Motor neuron (in vitro differentiated cells): ENCODE measurements around the gene SPAAR. TPM values are rescaled to one million over a fixed set of nuclear protein-coding genes. Genes with fewer than 3 reads are reported as not detected.

Source experiments
- ATAC-seq, 8 experiments: fragments of 200-7000 bp; cut with Tn5 transposase; replicated peaks in 6 of 8; 2 replicates each; pipeline ENCODE4 v1.8.0; 2021; ENCODE audit warnings: mild to moderate bottlenecking in 8 of 8, moderate library complexity in 8 of 8
- H3K27ac ChIP-seq, 2 donors: fragments of 250-450 bp; sonication (Bioruptor Pico); 2 replicates each; pipeline ENCODE4 v1.9.0; 2021; ENCODE audit warnings: antibody characterized with exemption in 2 of 2, mild to moderate bottlenecking in 2 of 2, moderate library complexity in 1 of 2
- H3K4me1 ChIP-seq, 2 donors: fragments of 250-450 bp; sonication (Bioruptor Pico); replicated peaks in 1 of 2; 2 replicates each; pipeline ENCODE4 v1.6.1; 2021; ENCODE audit warnings: antibody characterized with exemption in 2 of 2, mild to moderate bottlenecking in 2 of 2, moderate library complexity in 1 of 2
- H3K4me3 ChIP-seq, 5 donors: fragments of 250-450 bp; sonication (Bioruptor Pico); 2 replicates each; pipeline ENCODE4 v1.9.0; 2021; ENCODE audit warnings: antibody characterized with exemption in 5 of 5, mild to moderate bottlenecking in 5 of 5, moderate library complexity in 4 of 5
- WGBS, 10 experiments: fragments of 450-650 bp; shearing (Covaris generic); methylation state at CpG; one replicate each; pipeline ENCODE4 v1.0.0; 2022; 5-methylcytosine and 5-hydroxymethylcytosine counted together
- in situ Hi-C, 9 experiments: fragments of 400-800 bp; cut with MboI; loops; one replicate each; pipeline ENCODE4 v1.15.0; 2021; ENCODE audit warnings: low sequenced_read_pairs in 9 of 9, low pct_unique_long_range_greater_than_20kb in 2 of 9; ENCODE audit not compliant: unreplicated experiment in 9 of 9
- total RNA-seq, 8 experiments: library from RNA; unstranded; fragments of 300-600 nt; gene quantifications; 2 replicates each; pipeline versions ENCODE4 v1.2.3 to v1.2.4, GENCODE V29; 2022

Gene SPAAR, protein sequence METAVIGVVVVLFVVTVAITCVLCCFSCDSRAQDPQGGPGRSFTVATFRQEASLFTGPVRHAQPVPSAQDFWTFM
- total RNA-seq, result under 1 TPM in 5 of 8 experiments, not detected in 3; 0.11 to 0.91 (median 0.25) TPM

DNA sequence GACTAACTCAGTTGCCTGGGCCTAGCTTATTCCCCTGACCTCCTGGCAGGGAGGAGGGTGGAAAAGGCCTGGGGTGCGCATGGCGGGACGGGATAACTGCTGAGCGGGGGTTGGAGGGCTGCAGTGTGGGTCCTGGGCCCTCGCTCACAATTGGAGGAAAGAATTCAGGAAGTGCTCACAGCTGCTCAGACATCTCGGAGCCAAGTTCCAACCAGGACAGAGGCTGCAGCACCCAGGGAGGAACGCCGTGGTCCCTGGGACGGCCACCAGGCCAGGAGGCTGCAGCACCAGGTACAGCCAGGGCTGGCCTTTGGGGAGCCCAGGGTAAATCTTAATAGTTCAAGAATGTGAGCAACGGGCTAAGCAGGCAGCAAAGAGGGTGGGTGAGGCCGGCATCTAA, at the start of gene SPAAR:
Gene SPAAR (plus strand): TSS at position 217 of the 400 bp plus-strand sequence. CDS start 974 bp downstream, outside the sequence.
- Histone ChIP-seq H3K27ac (peak within 1 kb of the TSS; percentile 22 to 63), H3K4me1 (peaks cover 15 to 23% of the 10 kb centered on the region in 2 donors), H3K4me3 (no peak within 1 kb of the TSS)
- WGBS, 10 experiments, result 92 to 100% (median 93%) methylated on average over 1 to 6 of the region's 11 CpGs; no CpG with 5 or more reads in 7 of the 10 experiments
- in situ Hi-C loops, result loop anchor here in 1 of 9 experiments (10.0 kb wide), 1 partner anchor 116 kb away; no protein-coding TSS in a partner anchor
- ATAC-seq, result no peak

DNA sequence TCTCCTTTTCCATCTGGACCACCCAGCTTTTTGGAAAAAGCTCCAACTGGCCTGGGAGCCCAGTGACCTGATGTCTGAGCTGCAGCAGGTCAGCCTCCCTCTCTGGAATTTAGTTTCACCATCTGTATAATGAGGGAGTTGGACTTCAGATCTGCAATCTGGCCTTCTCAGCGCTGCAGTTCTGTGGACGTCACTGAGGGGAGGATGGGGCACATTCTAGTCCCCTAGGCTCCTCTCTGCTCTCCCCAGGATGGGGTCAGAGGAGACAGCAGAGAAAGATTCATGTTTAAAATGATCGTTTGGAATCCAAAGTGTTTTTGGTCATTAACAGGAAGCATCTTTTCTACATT, 49.3 kb upstream of the SPAAR start:
- Histone ChIP-seq H3K4me3 (no peak overlapping the region), H3K4me1 (no peaks in the 10 kb centered on the region), H3K27ac (no peak overlapping the region)
- in situ Hi-C loops, result no loop called here
- ATAC-seq, result peak in 2 of 8 experiments; percentile 49 to 63
- 0 to 100% (median 60%) methylated on average over 1 to 3 of the region's 3 CpGs; no CpG with 5 or more reads in 3 of the 10 experiments for WGBS, 10 experiments

DNA sequence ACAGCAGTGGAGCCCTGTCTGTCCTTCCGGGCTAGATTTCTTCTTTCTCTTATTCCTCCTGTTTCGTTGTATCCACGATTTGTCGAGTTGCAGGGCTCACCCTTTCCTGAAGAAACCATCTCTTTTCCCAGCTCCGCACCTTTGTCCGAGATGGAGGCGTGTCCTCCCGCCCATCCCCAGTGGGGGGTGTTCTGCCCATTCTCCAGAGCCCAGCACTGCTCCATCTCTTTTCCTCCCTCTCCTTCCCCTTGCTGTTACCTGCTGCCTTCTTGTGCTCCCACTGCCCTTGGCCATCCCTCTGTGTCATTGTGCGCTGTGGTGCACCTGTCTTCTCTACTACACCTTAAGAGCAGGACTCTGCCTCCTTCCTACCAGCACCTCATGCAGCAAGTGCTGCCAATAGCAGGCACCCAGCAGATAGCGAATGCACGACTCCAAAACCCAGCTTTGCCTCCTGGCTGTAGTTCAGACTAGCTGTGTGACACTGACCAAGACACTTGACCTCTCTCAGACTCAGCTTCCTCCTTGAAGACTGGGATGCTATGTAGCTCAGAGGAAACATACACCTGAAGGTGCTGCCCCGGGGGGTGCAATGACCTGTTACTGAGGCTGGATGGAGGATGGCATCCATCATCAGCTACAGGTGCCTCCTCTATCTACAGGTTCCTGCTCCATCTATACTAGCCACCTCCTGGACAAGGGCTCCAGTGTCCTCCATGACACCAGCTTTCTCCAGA, 48.0 kb upstream of the SPAAR start:
- 41 to 88% (median 77%) methylated on average over 2 to 6 of the region's 12 CpGs; no CpG with 5 or more reads in 3 of the 10 experiments for WGBS, 10 experiments
- no peak overlapping the region for H3K27ac ChIP-seq
- H3K4me3 ChIP-seq, result no peak overlapping the region
- no peaks in the 10 kb centered on the region for H3K4me1 ChIP-seq
- in situ Hi-C loops, result no loop called here
- ATAC-seq, result no peak

DNA sequence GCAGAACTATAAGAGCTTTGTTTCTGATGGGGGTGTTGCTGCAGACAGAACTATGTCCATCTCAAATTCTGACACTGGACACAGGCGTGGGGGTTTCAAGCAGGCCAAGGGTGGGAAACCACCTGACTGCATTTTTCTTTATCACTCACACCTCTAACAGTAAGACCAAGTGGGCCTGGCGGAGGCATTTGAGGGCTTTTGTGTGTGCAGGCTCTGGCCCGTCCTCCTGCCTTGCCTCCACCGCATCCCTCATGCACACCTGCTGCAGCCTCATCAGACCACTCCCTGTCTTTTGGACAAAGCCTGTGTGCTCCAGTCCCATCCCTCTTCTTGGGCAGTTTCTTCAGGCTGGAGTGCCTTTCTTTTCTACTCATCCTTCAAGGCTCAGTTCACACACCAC, 47.0 kb upstream of the SPAAR start:
- in situ Hi-C loops, result no loop called here
- no peak for ATAC-seq
- Histone ChIP-seq H3K4me1 (no peaks in the 10 kb centered on the region), H3K27ac (no peak overlapping the region), H3K4me3 (no peak overlapping the region)
- WGBS, 10 experiments, result 80 to 100% (median 90%) methylated on average over 1 to 3 of the region's 4 CpGs; no CpG with 5 or more reads in 7 of the 10 experiments

DNA sequence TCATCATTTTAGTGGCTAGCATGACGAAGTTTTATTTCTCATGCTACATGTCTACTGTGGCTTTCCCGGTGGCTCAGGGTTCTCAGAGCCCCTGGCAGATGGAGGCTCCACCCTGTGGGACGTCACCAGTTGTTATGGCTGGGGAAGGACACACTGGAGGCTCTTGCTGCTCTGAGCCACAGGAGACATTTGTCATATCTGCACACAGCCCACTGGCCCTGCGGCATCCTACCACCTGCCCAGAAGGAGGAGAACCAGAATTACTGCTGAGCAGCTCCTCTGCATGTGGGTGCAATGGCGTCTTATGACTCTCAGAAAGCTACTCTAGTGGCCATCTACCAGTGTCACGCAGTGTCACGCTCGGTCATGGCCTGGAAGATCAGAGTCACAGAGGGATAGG, 45.7 kb upstream of the SPAAR start:
- in situ Hi-C loops, result no loop called here
- peak in 3 of 8 experiments; percentile 11 to 42 (median 24) for ATAC-seq
- Histone ChIP-seq H3K27ac (no peak overlapping the region), H3K4me3 (no peak overlapping the region), H3K4me1 (no peaks in the 10 kb centered on the region)
- WGBS, 10 experiments, result 60 to 100% (median 88%) methylated on average over 1 to 3 of the region's 8 CpGs; no CpG with 5 or more reads in 4 of the 10 experiments

DNA sequence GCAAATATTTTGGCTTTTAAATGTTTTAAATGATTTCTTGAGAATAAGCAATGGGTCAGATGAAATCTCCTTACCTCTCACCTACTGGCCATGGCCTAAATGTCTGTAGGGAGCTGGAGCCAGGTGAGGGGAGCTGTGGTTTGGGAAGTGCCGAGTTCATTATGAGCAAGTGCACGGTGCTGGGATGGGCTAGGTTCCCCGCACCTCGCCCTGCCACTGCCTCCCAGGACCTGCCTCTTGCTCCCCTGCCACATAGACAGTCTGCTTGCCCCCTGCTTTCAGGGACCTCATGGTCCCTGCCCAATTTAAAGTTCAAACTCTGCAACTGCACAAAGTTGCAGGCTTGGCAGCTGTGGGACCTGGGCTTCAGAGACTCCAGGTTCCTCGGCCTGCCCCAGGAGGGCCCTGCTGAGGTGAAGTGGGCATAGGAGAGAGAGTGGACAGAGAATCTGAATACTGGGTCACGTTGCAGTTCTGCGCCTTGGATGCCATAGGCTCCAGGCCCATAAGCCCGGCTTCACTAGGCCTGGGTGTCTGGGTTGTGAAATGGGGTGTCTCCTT, 44.5 kb upstream of the SPAAR start:
- ATAC-seq, result no peak
- Histone ChIP-seq H3K4me3 (no peak overlapping the region), H3K4me1 (no peaks in the 10 kb centered on the region), H3K27ac (no peak overlapping the region)
- in situ Hi-C loops, result no loop called here
- WGBS, 10 experiments, result 64 to 90% (median 88%) methylated on average over 1 to 2 of the region's 8 CpGs; no CpG with 5 or more reads in 5 of the 10 experiments

DNA sequence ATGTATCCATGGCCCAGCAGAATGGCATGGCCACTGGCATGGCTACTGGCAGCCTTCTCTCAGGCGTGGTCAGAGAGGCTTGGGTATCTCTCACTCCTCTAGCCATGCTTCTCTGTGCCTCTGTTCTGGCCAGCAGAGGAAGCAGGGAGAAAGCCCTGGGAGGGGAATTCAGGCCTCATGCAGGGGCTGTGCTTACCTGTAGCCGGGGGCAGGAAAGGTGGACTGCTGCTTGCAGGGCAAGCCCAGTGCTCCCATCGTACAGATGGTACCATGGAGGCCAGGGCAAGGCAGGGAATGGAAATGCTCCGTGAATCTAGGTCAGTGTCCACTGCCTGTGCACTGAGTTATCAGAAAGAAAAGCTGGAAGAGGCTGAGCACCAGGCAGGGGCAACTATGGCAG, 41.8 kb upstream of the SPAAR start:
- no peak for ATAC-seq

DNA sequence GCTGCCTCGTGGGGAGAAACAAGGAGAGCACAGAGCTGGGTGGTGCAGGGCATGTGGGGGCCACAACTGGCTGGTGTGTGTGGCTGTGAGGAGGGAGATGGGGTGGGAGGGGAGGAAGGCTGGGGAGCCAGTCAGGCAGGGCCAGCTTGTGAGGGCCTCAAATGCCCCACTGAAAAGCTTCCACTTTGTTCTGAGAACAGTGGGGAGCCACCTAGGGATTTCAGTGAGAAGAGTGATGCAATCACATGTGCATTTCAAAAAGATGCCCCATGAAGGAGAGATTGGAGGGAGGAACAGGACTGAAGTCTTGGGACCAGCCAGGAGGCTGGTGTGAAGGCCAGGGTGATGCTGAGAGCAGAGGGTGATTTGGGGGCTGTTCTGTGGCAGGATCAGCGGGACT, 40.4 kb upstream of the SPAAR start:
- no peak for ATAC-seq

More for the DNA sequence above, 41.8 kb upstream of the SPAAR start:
- Histone ChIP-seq H3K27ac (no peak overlapping the region), H3K4me1 (no peaks in the 10 kb centered on the region), H3K4me3 (no peak overlapping the region)
- in situ Hi-C loops, result no loop called here
- WGBS, 10 experiments, result 0 to 100% (median 82%) methylated on average over 1 to 3 of the region's 4 CpGs; no CpG with 5 or more reads in 4 of the 10 experiments

DNA sequence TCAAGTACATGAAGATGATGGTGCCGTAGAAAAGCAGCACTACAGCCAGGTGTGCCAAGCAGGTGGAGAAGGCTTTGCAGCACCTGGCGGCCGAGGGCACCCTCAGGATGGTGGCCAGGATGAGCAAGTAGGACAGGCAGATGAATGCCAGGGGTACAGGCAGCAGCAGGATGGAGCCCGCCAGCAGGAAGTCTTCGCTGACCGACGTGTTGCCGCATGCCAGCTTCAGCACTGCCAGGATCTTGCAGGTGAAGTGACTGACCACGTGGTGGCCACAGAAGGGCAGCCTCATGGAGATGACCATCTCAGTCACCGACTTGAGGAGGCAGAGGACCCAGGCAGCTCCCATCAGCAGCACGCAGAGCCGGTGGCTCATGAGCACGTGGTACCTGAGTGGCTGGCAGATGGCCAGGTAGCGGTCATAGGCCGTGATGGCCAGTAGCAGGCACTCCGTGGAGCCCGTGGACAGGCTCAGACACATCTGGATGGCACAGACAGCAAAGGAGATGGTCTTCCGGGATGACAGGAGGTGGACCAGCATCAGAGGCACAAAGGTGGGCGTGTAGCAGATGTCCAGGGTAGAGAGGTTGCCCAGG, 39.6 kb upstream of the SPAAR start:
- in situ Hi-C loops, result no loop called here
- ATAC-seq, result no peak
- Histone ChIP-seq H3K4me3 (no peak overlapping the region), H3K27ac (no peak overlapping the region), H3K4me1 (no peaks in the 10 kb centered on the region)
- WGBS, 10 experiments, result 50 to 100% (median 87%) methylated on average over 1 to 16 of the region's 19 CpGs; no CpG with 5 or more reads in 5 of the 10 experiments

More for the DNA sequence above, 40.4 kb upstream of the SPAAR start:
- no peak overlapping the region for H3K27ac ChIP-seq
- WGBS, 10 experiments, result no CpG with 5 or more reads among the region's 2 CpGs
- in situ Hi-C loops, result no loop called here
- H3K4me3 ChIP-seq, result no peak overlapping the region
- H3K4me1 ChIP-seq, result no peaks in the 10 kb centered on the region

DNA sequence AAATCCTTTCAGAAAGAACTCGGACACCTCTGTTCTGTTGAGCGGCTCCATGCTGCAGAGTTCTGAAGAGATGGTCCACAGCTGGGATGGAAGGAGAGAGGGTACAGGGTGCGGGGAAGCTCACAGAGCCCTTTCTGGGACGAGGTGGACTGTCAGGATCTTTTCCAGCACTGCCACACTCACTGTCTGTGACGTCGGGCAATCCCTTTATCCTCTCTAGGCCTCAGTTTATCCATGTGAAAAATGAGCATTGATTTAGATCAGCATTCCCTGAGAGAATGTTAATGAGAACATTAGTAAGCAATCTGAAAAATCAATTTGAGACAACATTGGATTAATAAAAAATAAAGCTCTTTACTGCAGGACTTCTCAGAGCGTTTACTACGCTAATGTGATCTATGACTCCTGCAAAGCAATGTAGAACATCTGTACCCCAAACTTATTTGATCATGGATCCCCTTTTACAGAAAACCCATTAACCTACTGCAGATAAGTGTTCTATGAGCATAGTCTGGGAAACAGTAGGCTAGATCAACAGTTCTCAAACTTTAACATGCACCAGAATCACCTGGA, 38.9 kb upstream of the SPAAR start, which contains the start of gene OR13J1:
Gene OR13J1 (minus strand): TSS at position 51 of the 573 bp plus-strand sequence. CDS start 0 bp downstream, at position 51.
- WGBS, 10 experiments, result 43 to 100% (median 92%) methylated on average over 1 to 6 of the region's 8 CpGs; no CpG with 5 or more reads in 1 of the 10 experiments
- H3K27ac ChIP-seq, result no peak within 1 kb of the TSS
- H3K4me1 ChIP-seq, result no peaks in the 10 kb centered on the region
- in situ Hi-C loops, result no loop called here
- H3K4me3 ChIP-seq, result no peak within 1 kb of the TSS
- ATAC-seq, result no peak

DNA sequence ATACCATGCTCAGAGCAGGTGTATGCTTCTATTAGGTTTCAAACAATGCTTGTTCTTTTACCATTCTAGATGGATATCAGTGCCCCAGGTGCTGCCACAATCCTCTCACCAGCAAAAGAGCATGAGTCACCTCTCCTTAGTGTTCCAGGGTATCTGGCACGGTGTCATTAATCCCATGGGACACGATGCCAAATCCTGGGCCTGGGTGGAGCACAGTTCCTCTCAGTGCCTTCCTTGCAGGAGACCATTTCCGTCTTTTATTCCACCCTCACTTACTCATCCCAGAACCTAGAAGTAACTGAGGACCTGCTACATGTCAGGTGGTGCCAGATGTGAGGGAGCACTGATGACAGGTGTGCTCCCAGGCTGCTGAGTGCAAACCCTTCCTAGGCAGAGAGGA, 37.7 kb upstream of the SPAAR start:
- peak in 3 of 8 experiments; percentile 58 to 76 (median 73) for ATAC-seq
- in situ Hi-C loops, result no loop called here
- WGBS, 10 experiments, result 52% methylated on average over 2 of the region's 3 CpGs; no CpG with 5 or more reads in 9 of the 10 experiments
- H3K27ac ChIP-seq, result no peak overlapping the region
- H3K4me3 ChIP-seq, result no peak overlapping the region
- H3K4me1 ChIP-seq, result no peaks in the 10 kb centered on the region

DNA sequence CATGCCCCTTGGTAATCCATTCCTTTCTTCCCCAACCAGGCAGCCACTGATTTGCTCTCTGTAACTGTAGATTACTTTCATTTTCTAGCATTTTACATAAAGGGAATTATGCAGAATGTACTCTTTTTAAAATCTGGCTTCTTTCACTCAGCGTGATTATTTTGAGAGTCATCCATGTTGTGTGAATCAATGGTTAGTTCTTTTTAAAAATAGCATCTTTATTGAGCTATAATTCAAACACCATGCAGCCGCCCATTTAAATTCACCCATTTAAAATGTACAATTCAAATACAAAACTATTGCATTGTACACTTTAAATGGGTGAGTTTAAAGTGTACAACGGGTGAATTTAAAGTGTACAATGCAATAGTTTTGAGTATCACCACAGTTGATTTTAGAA, 36.8 kb upstream of the SPAAR start:
- WGBS, 10 experiments, result 0 to 91% (median 68%) methylated on average over 2 to 3 of the region's 3 CpGs; no CpG with 5 or more reads in 1 of the 10 experiments
- peak in 4 of 8 experiments; percentile 14 to 78 (median 72) for ATAC-seq

More for the DNA sequence above, 36.8 kb upstream of the SPAAR start:
- H3K4me3 ChIP-seq, result no peak overlapping the region
- in situ Hi-C loops, result no loop called here
- no peak overlapping the region for H3K27ac ChIP-seq
- H3K4me1 ChIP-seq, result no peaks in the 10 kb centered on the region
